Testis (tissue), 2 donors: ENCODE measurements around the gene SPIB.
"Not testable (repeated sequence)": the region's sequence is repeated elsewhere in the genome, so short reads cannot be mapped to it uniquely, and the experiment has no call there.

ENCODE experiments used
- CTCF ChIP-seq, 3 experiments: fragments of 450-650 bp in 2 of 3; fragments of 200-600 bp in 1 of 3; sonication (generic) in 1 of 3; IDR thresholded peaks; one replicate each; pipeline ENCODE4 v1.5.1; 2016 to 2019; ENCODE audit warnings: antibody characterized with exemption in 3 of 3, mild to moderate bottlenecking in 2 of 3, moderate library complexity in 1 of 3
- POLR2A ChIP-seq: fragments of 450-650 bp; IDR thresholded peaks from one replicate; pipeline ENCODE4 v1.6.1; 2017; ENCODE audit warnings: antibody characterized with exemption, mild to moderate bottlenecking, moderate library complexity

GRCh38 chr19:50390952-50391351, 27.8 kb upstream of the SPIB start:
- not testable (repeated sequence) for TF ChIP-seq CTCF (IDR thresholded peaks at IDR 0.05); POLR2A
